Right atrium auricular region (tissue), 2 donors: ENCODE data around the gene DIPK1A. TPM values are rescaled to one million over a fixed set of nuclear protein-coding genes. Genes with fewer than 3 reads are reported as not detected.

Experiments used
- DNase-seq: peaks from one replicate; pipeline ENCODE4 v3.0.0-alpha.2; 2019; ENCODE audit warnings: low spot score
- H3K27ac ChIP-seq, 2 donors: fragments of 200-600 bp; sonication (generic); 1 replicate in 1 of 2; 2 replicates in 1 of 2; pipeline ENCODE4 v1.5.1; 2016 to 2019
- H3K27me3 ChIP-seq, 2 donors: fragments of 200-600 bp; sonication (generic); one replicate each; pipeline versions ENCODE4 v1.5.1 to v1.6.0; 2017 to 2019
- H3K36me3 ChIP-seq: fragments of 200-600 bp; sonication (generic); one replicate; pipeline ENCODE4 v1.5.1; 2016
- H3K4me1 ChIP-seq, 2 donors: fragments of 200-600 bp; sonication (generic); one replicate each; pipeline versions ENCODE4 v1.5.1 to v1.6.0; 2017 to 2019
- H3K4me3 ChIP-seq, 2 donors: fragments of 200-600 bp; sonication (generic); 1 replicate in 1 of 2; 2 replicates in 1 of 2; pipeline ENCODE4 v1.5.1; 2017 to 2019; ENCODE audit warnings: mild to moderate bottlenecking in 1 of 2, moderate library complexity in 1 of 2
- H3K9me3 ChIP-seq, 2 donors: fragments of 200-600 bp; sonication (generic); one replicate each; pipeline ENCODE4 v1.5.1; 2019
- total RNA-seq, 2 donors: library from RNA; depleted of rRNA; stranded (reverse); fragments of >200 nt; gene quantifications; one replicate each; pipeline ENCODE4 v1.1.0, GENCODE V29; 2016
- TF ChIP-seq, protein P1 (sequence below), 2 donors: fragments of 200-600 bp; sonication (generic); IDR thresholded peaks; one replicate each; pipeline ENCODE4 v1.5.1; 2019; ENCODE audit warnings: antibody characterized with exemption in 2 of 2

DIPK1A gene
- total RNA-seq, 2 donors from 2014 or later: 5.9 to 7.9 TPM

- Histone ChIP-seq H3K9me3 (no peaks in the 10 kb centered on the region), H3K36me3 (peaks cover 11% of the 10 kb centered on the region), H3K4me3 (no peak overlapping the region), H3K4me1 (peaks cover 0 to 2% of the 10 kb centered on the region in 2 donors), H3K27ac (no peak overlapping the region), H3K27me3 (no peaks in the 10 kb centered on the region)
- no peak for DNase-seq
- TF ChIP-seq, protein P1, sequence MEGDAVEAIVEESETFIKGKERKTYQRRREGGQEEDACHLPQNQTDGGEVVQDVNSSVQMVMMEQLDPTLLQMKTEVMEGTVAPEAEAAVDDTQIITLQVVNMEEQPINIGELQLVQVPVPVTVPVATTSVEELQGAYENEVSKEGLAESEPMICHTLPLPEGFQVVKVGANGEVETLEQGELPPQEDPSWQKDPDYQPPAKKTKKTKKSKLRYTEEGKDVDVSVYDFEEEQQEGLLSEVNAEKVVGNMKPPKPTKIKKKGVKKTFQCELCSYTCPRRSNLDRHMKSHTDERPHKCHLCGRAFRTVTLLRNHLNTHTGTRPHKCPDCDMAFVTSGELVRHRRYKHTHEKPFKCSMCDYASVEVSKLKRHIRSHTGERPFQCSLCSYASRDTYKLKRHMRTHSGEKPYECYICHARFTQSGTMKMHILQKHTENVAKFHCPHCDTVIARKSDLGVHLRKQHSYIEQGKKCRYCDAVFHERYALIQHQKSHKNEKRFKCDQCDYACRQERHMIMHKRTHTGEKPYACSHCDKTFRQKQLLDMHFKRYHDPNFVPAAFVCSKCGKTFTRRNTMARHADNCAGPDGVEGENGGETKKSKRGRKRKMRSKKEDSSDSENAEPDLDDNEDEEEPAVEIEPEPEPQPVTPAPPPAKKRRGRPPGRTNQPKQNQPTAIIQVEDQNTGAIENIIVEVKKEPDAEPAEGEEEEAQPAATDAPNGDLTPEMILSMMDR (IDR thresholded peaks at IDR 0.05): no peak
Observed at GRCh38 chr1:92854101-92854785, 107.0 kb downstream of the DIPK1A start.

DNA sequence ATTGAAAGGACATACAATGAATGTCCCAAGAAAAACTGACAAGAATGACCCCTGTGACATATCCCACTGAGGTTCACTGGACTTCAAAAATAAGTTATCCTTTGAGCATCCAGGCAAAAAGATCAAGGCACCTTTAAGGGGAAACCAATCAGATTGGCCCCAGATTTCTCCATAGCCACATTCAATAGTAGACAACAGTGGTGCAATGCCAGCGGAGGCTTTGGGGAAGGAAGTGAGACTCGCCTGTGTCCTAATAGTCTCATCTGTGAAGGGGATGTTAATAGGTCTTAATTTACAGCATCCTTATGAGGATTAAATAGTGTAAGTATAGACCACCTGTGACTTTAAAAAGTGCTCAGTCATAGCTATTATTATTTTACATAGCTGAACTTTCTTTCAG lies 108.0 kb downstream of the DIPK1A start:
- TF ChIP-seq, protein P1 (IDR thresholded peaks at IDR 0.05): no peak
- peaks cover 11% of the 10 kb centered on the region for H3K36me3 ChIP-seq
- no peak overlapping the region for H3K4me3 ChIP-seq
- DNase-seq: no peak
- no peaks in the 10 kb centered on the region for H3K4me1 ChIP-seq
- no peaks in the 10 kb centered on the region for H3K27me3 ChIP-seq
- H3K9me3 ChIP-seq: no peaks in the 10 kb centered on the region
- no peak overlapping the region for H3K27ac ChIP-seq

GRCh38 chr1:92851729-92852128 lies 109.5 kb downstream of the DIPK1A start:
- no peak overlapping the region for H3K27ac ChIP-seq
- no peaks in the 10 kb centered on the region for H3K4me1 ChIP-seq
- TF ChIP-seq, protein P1 (IDR thresholded peaks at IDR 0.05): no peak

DNA sequence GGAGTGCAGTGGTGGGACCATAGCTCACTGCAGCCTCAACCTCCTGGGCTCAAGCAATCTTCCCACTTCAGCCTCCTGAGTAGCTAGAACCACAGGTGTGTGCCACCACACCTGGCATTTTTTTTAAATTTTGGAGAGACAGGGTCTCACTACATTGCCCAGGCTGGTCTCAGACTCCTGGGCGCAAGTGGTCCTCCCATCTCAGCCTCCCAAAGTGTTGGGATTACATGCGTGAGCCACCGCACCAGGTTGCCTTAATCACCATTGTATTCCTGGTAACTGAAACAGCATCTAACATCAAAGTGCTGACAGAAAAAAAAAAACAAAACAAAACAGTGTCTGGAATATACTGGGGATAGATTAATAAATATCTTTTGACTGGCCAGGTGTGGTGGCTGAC lies 111.2 kb downstream of the DIPK1A start:
- TF ChIP-seq, protein P1 (IDR thresholded peaks at IDR 0.05): no peak
- no peak overlapping the region for H3K4me3 ChIP-seq
- no peak overlapping the region for H3K27ac ChIP-seq
- H3K9me3 ChIP-seq: no peaks in the 10 kb centered on the region
- DNase-seq: no peak
- no peaks in the 10 kb centered on the region for H3K27me3 ChIP-seq
- no peaks in the 10 kb centered on the region for H3K4me1 ChIP-seq
- peaks cover 11% of the 10 kb centered on the region for H3K36me3 ChIP-seq

More at GRCh38 chr1:92851729-92852128, 109.5 kb downstream of the DIPK1A start:
- Histone ChIP-seq H3K27me3 (no peaks in the 10 kb centered on the region), H3K4me3 (no peak overlapping the region), H3K36me3 (peaks cover 11% of the 10 kb centered on the region), H3K9me3 (no peaks in the 10 kb centered on the region)
- no peak for DNase-seq

DNA sequence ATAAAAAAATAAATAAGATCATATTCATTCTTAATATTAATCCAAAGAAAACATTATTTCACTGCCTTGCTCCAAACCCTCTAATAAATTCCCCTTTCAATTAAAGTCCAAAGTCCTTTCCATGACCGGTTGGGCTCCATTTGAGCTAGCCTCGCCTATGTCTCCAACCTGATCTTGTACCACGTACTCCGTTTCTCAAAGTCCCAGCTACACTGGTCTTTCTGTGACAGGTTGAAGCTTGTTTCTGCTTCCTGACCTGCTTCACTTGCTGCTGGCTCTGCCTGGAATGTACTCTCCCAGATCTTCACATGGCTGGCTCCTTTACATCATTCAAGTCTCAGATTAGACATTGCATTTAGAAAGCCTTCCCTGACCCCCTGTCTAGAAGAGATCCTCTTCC lies 113.1 kb downstream of the DIPK1A start:
- Histone ChIP-seq H3K36me3 (peaks cover 24% of the 10 kb centered on the region), H3K9me3 (no peaks in the 10 kb centered on the region), H3K4me1 (no peaks in the 10 kb centered on the region), H3K27ac (no peak overlapping the region), H3K4me3 (no peak overlapping the region), H3K27me3 (no peaks in the 10 kb centered on the region)
- TF ChIP-seq, protein P1 (IDR thresholded peaks at IDR 0.05): no peak
- DNase-seq: no peak

GRCh38 chr1:92845908-92846307 lies 115.4 kb downstream of the DIPK1A start:
- Histone ChIP-seq H3K4me1 (no peaks in the 10 kb centered on the region), H3K27me3 (no peaks in the 10 kb centered on the region), H3K27ac (no peak overlapping the region), H3K9me3 (no peaks in the 10 kb centered on the region), H3K36me3 (peaks cover 46% of the 10 kb centered on the region), H3K4me3 (no peak overlapping the region)
- DNase-seq: no peak
- TF ChIP-seq, protein P1 (IDR thresholded peaks at IDR 0.05): no peak
